ENCODE data around the gene TKT.

TKT gene

GRCh38 chr3:53195602-53196574 lies 59.9 kb downstream of the TKT start:
- peak; percentile 62 for DNase-seq (ENCODE audit: low spot score)

- DNase-seq (ENCODE audit: low spot score): no peak
Observed at GRCh38 chr3:53195066-53195450, 60.8 kb downstream of the TKT start.

GRCh38 chr3:53194210-53195065 lies 61.4 kb downstream of the TKT start:
- no peak for DNase-seq (ENCODE audit: low spot score)

GRCh38 chr3:53193466-53194209 lies 62.2 kb downstream of the TKT start:
- DNase-seq (ENCODE audit: low spot score): no peak

GRCh38 chr3:53192608-53193007 lies 63.2 kb downstream of the TKT start:
- DNase-seq (ENCODE audit: low spot score): peak; percentile 64

GRCh38 chr3:53191836-53192480 lies 63.9 kb downstream of the TKT start:
- peak; percentile 41 for DNase-seq (ENCODE audit: low spot score)

GRCh38 chr3:53190659-53191058 lies 65.2 kb downstream of the TKT start:
- peak; percentile 55 for DNase-seq (ENCODE audit: low spot score)

GRCh38 chr3:53189276-53189675 lies 66.5 kb downstream of the TKT start:
- DNase-seq (ENCODE audit: low spot score): no peak

- DNase-seq (ENCODE audit: low spot score): no peak
Observed at GRCh38 chr3:53188720-53189119, 67.1 kb downstream of the TKT start.

- no peak for DNase-seq (ENCODE audit: low spot score)
Observed at GRCh38 chr3:53188136-53188685, 67.6 kb downstream of the TKT start.

- DNase-seq (ENCODE audit: low spot score): no peak
Observed at GRCh38 chr3:53187430-53187829, 68.4 kb downstream of the TKT start.

GRCh38 chr3:53186726-53187125 lies 69.1 kb downstream of the TKT start:
- no peak for DNase-seq (ENCODE audit: low spot score)

- DNase-seq (ENCODE audit: low spot score): no peak
Observed at GRCh38 chr3:53185761-53186465, 69.9 kb downstream of the TKT start.

GRCh38 chr3:53184701-53185100 lies 71.1 kb downstream of the TKT start:
- no peak for DNase-seq (ENCODE audit: low spot score)

GRCh38 chr3:53183514-53183913 lies 72.3 kb downstream of the TKT start:
- no peak for DNase-seq (ENCODE audit: low spot score)

GRCh38 chr3:53182764-53183355 lies 73.0 kb downstream of the TKT start:
- DNase-seq (ENCODE audit: low spot score): no peak

GRCh38 chr3:53181528-53181927 lies 74.3 kb downstream of the TKT start:
- no peak for DNase-seq (ENCODE audit: low spot score)

- no peak for DNase-seq (ENCODE audit: low spot score)
Observed at GRCh38 chr3:53181024-53181371, 74.8 kb downstream of the TKT start.

- DNase-seq (ENCODE audit: low spot score): peak; percentile 53
Observed at GRCh38 chr3:53180305-53181023, 75.4 kb downstream of the TKT start.

GRCh38 chr3:53179580-53179979 lies 76.2 kb downstream of the TKT start:
- no peak for DNase-seq (ENCODE audit: low spot score)
